ENCODE results near the gene BCAS3. TPM values are rescaled to one million over a fixed set of nuclear protein-coding genes. Genes with fewer than 3 reads are reported as not detected.
A peak's percentile ranks its signal among the peaks of the same experiment; 100 is the strongest.
"Not testable (repeated sequence)": the region's sequence is repeated elsewhere in the genome, so short reads cannot be mapped to it uniquely, and the experiment has no call there.

The BCAS3 gene
- total RNA-seq, 3 donors from 2014 or later, result 21.6 to 33.4 (median 32.1) TPM

DNA sequence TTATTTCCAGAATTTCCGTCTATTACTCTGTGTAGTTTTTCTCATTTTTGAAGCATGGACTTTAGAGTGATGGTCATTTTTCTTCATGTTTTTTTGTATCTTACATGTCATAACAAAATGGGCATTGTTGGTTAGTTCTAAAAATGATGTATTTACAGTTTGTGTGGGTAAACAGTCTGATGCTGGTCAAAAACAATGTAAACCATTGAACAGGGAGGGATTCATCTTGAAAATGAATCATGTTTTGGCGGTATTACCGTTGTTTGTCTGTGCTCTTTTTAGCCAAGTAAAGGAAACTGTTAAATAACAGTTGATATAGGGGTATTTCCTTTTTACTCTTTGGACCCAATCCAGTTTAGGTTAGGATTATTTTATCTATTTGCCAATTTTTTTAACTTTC lies 315.8 kb downstream of the BCAS3 start:
- no peak for DNase-seq
- ATAC-seq, result no peak
- TF ChIP-seq, protein P1, sequence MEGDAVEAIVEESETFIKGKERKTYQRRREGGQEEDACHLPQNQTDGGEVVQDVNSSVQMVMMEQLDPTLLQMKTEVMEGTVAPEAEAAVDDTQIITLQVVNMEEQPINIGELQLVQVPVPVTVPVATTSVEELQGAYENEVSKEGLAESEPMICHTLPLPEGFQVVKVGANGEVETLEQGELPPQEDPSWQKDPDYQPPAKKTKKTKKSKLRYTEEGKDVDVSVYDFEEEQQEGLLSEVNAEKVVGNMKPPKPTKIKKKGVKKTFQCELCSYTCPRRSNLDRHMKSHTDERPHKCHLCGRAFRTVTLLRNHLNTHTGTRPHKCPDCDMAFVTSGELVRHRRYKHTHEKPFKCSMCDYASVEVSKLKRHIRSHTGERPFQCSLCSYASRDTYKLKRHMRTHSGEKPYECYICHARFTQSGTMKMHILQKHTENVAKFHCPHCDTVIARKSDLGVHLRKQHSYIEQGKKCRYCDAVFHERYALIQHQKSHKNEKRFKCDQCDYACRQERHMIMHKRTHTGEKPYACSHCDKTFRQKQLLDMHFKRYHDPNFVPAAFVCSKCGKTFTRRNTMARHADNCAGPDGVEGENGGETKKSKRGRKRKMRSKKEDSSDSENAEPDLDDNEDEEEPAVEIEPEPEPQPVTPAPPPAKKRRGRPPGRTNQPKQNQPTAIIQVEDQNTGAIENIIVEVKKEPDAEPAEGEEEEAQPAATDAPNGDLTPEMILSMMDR (IDR thresholded peaks at IDR 0.05), result no peak
- intact Hi-C loops (cut with DNase I, micrococcal nuclease), result loop anchor here in 1 of 2 donors (10.0 kb wide), 1 partner anchor 401 kb away; the partner anchor contains the start of gene TBX2
- no peaks in the 10 kb centered on the region for H3K4me1 ChIP-seq (ENCODE audit: low read depth)
- H3K36me3 ChIP-seq (ENCODE audit: low read depth), result no peaks in the 10 kb centered on the region
- H3K4me3 ChIP-seq, result no peak overlapping the region
- H3K9me3 ChIP-seq, result no peaks in the 10 kb centered on the region

DNA sequence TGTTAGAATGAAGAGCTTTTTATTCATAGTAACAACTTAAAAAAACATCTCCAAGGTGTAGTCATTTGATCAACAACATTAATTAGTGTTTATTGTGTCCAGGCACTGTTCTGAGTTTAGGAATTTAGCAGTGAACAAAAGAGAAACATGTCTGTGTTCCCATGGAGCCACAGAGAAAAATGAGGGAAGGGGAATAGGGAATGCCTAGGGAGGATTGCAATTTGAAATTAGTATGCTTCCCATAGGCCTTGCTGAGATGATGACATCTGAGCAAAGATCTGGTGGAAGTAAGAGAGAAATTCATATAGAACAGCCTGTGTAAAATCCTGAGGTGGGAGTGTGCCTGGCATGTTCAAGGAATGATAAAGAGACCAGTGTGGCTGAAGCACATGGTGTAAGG lies 318.0 kb downstream of the BCAS3 start:
- ATAC-seq, result no peak
- TF ChIP-seq, protein P1 (IDR thresholded peaks at IDR 0.05), result no peak

DNA sequence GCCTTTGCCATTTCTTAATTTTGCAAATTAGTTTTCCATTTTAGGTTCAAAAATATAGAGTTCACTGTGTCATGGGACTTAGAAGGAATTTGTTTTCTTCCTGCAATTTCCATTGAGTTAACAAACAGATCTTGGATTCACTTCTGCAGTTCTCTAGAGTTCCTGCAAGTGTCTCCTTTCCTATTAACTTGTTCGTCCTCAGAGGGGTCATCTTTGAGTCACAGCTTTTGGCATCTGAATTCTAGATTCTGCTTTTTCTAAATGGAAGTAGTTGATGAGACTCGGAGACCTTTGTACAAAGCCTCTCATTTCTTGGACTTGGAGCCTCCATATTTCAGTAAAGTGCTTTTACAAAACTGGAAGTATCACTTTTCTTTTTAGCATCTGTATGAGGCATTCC lies 323.3 kb downstream of the BCAS3 start:
- Histone ChIP-seq H3K4me1 (ENCODE audit: low read depth) (no peaks in the 10 kb centered on the region), H3K4me3 (no peak overlapping the region), H3K36me3 (ENCODE audit: low read depth) (no peaks in the 10 kb centered on the region), H3K9me3 (no peaks in the 10 kb centered on the region)
- no peak for DNase-seq
- intact Hi-C loops (cut with DNase I, micrococcal nuclease), result loop anchor here in 1 of 2 donors (5.0 to 10.0 kb wide), 2 partner anchors 284 to 404 kb away; no protein-coding TSS in a partner anchor
- TF ChIP-seq, protein P1 (IDR thresholded peaks at IDR 0.05), result no peak
- no peak for ATAC-seq

More for the DNA sequence above, 318.0 kb downstream of the BCAS3 start:
- Histone ChIP-seq H3K36me3 (ENCODE audit: low read depth) (no peaks in the 10 kb centered on the region), H3K4me1 (ENCODE audit: low read depth) (no peaks in the 10 kb centered on the region), H3K4me3 (no peak overlapping the region), H3K9me3 (no peaks in the 10 kb centered on the region)
- DNase-seq, result no peak
- intact Hi-C loops (cut with DNase I, micrococcal nuclease), result loop anchor here in 1 of 2 donors (10.0 kb wide), 1 partner anchor 399 kb away; the partner anchor contains the start of gene TBX2

DNA sequence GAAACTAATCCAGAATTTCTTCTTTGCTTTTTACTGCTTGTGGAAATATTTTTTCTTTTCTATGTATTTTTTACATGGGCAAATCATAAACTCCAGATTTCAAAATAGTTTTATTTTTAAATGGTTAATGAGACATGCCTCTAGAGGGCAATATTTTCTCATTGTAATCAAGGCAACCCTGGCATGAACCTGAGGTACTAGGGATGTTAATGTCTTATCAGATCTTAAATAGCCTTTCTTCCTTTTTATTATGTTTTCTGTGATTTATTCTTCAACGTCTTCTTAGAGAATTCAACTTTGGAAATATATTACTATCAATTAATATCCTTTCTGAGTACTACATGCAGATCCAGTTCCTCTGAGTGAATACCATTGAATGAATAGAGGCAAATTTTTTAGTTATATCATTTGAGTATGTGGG lies 324.7 kb downstream of the BCAS3 start:
- H3K4me3 ChIP-seq, result no peak overlapping the region
- DNase-seq, result no peak
- intact Hi-C loops (cut with DNase I, micrococcal nuclease), result loop anchor here in 1 of 2 donors (5.0 to 10.0 kb wide), 2 partner anchors 285 to 402 kb away; no protein-coding TSS in a partner anchor
- no peaks in the 10 kb centered on the region for H3K9me3 ChIP-seq
- H3K36me3 ChIP-seq (ENCODE audit: low read depth), result no peaks in the 10 kb centered on the region
- H3K4me1 ChIP-seq (ENCODE audit: low read depth), result no peaks in the 10 kb centered on the region
- ATAC-seq, result peak; percentile 37
- TF ChIP-seq, protein P1 (IDR thresholded peaks at IDR 0.05), result no peak

DNA sequence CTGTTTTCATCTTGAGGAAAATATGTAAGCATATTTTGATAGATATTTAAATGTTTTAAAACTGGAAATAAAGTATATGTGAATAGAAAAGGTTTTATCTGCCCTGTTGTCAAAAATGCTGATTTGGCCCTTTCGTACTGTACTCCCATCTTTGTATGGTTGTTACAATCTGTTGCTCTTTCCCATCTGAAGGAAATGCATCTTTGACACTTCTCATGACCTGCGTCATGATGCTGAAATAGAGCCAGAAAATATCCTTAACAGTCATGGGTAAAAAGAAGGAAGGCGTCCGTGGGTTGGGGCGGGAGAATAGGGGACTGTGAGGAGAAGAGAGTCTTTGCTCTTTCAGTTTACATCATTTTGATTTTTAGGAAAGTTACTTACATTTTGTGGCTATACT lies 327.7 kb downstream of the BCAS3 start:
- H3K36me3 ChIP-seq (ENCODE audit: low read depth), result no peaks in the 10 kb centered on the region
- ATAC-seq (no peak), DNase-seq (no peak)
- H3K9me3 ChIP-seq, result no peaks in the 10 kb centered on the region
- H3K4me3 ChIP-seq, result no peak overlapping the region
- H3K4me1 ChIP-seq (ENCODE audit: low read depth), result peaks cover 4% of the 10 kb centered on the region
- intact Hi-C loops (cut with DNase I, micrococcal nuclease), result loop anchor here in 1 of 2 donors (10.0 kb wide), 1 partner anchor 399 kb away; no protein-coding TSS in a partner anchor
- TF ChIP-seq, protein P1 (IDR thresholded peaks at IDR 0.05), result no peak

DNA sequence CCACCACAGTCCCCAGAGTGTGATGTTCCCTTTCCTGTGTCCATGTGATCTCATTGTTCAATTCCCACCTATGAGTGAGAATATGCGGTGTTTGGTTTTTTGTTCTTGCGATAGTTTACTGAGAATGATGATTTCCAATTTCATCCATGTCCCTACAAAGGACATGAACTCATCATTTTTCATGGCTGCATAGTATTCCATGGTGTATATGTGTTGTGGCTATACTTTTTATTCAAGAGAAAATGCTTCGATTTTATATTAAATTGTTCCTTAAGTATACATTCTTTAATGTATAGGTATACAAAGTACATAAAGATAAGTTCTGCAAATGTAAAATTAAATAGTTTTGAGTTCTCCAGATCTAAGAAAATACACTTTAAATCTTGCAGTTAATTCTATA lies 328.3 kb downstream of the BCAS3 start:
- DNase-seq; H3K36me3 ChIP-seq (ENCODE audit: low read depth); H3K9me3 ChIP-seq; ATAC-seq; H3K4me3 ChIP-seq; H3K4me1 ChIP-seq (ENCODE audit: low read depth): not testable (repeated sequence)
- intact Hi-C loops (cut with DNase I, micrococcal nuclease), result loop anchor here in 1 of 2 donors (10.0 kb wide), 1 partner anchor 399 kb away; no protein-coding TSS in a partner anchor

Measured in mucosa of descending colon (tissue), 3 donors.